ENCODE measurements around the gene ATP2B2.
"Not testable (repeated sequence)": the region's sequence is repeated elsewhere in the genome, so short reads cannot be mapped to it uniquely, and the experiment has no call there.

ATP2B2 gene

GRCh38 chr3:10505050-10505790, at the start of gene ATP2B2:
Gene ATP2B2, minus strand, starts transcription at chr3:10505586. Its CDS starts 56,043 bp downstream, at chr3:10449543.
- DNase-seq: peak in 1 of 2 donors; percentile 13

- no peak for DNase-seq
Measured at GRCh38 chr3:10554746-10555145, 49.4 kb upstream of the ATP2B2 start.

GRCh38 chr3:10554236-10554611, 48.8 kb upstream of the ATP2B2 start:
- DNase-seq: no peak

DNA sequence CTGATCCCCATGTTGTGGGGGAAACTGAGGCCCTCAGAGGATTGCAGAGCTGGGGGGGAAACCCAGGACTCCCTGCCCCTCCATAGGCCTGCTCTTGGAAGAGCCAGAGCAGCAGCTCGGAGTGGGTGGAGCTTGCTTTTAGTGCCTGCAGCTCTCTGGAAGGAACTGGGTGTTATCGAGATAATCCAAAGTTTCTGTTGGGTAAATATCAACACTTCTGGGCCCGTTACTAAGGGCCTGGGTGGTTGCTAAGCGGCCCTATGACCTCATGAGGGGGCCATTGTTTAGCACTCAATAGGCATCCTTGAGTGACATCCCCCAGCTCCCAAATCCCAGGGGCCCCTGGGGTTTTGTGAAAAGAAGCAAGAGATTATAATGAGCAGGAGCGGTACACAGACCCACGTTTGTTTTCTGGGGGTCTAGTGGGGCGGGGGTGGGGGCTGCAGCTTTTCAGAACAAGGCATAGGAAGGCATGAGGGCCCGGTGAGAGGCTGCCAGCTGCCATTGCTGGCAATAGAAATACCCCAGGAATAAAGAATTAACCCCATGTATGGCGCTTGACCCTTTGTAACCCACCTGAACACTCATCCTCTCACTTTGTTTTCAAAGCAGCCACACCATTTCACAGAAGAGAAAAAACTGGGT, 48.3 kb upstream of the ATP2B2 start:
- DNase-seq: peak in 1 of 2 donors; percentile 23

- DNase-seq: no peak
Measured at GRCh38 chr3:10552631-10552943, 47.2 kb upstream of the ATP2B2 start.

DNA sequence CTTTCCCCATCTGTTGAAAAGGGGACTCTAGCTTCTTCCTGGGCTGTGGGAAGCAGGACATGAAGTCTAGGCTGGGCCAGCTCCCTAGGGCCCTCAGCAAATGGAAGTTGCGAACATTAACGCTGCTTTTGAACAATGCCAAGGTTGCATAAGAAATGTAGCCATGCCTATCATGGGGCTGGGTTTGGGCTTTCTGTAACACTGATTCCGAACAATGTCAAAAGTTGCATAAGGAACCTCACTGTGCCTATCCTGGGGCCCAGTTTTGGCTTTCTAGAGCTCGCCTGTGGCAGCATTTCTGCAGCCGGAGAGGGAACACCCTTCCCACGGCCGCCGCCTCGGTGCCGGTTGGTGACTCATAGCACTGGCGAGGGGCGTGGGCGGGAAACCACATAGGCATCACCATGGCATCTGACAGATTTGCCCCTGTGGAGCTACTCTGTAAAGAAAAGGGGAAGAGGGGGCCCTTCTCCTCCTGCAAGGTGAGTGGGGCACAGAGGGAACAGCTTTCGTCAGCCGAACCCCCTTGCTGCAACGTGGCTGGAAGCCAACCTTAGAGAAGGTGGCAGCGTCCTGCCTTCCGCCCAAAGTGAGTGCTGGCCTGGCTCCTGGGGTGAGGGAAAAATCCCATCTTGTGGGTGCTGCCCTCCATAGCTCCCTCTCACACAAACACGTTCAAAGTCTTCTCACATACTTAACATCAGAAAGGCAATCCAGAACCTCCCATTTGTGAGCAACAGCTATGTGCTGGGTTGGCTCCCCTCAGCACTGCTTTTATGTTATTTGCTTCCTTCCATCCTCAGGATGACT, 46.6 kb upstream of the ATP2B2 start:
- no peak for DNase-seq

DNA sequence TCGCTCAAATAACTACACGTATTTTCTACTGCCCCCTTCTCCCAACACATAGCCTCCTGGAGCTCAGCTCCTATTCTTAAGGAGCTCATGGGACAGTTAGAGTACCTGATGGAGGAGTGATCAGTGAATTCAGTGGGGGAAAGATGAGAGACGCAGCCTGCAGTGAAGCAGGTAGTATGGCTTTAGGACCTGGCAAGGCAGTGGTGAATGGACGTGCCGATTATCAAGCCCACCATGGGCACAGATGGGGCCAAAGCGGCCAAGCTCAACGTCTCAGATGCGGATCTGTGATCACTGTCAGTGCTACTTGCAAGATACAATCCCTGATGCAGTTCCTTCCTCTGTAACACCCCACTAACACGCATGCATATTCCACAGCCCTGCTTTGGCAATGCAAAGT, 45.8 kb upstream of the ATP2B2 start:
- no peak for DNase-seq

DNA sequence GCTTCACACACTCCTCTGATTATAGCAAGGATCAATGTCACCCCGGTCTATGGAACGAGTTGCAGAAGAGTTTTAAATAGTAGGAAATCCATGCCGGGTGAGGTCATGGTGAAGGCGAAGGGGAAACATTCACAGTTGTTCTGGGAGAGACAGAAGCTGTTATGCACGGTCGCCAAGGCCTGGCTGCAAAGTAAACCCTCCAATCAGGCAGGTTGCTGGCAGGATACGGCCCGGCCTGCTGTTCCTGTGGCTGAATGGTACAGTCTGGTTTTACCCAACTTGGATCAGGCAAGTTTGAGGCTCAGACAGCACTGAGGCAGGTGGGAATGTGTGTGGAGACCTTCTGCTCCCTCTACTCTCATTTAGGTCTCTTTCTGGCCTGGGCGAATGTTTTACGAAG, 45.3 kb upstream of the ATP2B2 start:
- peak in 1 of 2 donors; percentile 30 for DNase-seq

DNA sequence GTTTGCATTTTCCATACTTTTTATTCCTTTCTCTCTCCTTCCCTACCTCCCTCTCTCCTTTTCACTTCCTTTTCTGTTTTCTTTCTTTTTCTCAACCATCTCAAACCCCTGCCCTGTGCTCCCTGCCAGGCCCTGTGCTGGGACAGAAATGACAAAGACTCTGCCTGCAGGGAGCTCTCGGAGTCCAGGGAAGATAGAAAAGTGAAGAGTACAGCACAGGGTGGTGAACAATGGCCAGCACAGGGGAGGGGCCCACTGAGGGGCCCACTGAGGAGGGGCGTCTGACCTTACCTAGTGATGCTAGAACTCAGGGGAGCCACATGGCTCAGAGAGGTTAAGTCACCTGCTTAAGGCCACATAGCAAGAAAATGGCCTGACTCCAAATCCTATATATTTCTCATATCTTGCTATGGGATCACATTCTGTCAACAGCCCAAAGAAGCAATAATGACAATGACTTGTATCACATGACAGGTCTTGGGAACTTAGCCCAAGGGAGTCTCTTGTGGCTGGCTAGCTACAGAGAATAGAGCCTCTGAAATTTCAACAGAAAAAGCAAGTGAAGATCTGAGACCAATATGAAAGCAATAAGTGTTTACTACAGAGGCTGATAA, 44.3 kb upstream of the ATP2B2 start:
- no peak for DNase-seq

- no peak for DNase-seq
Measured at GRCh38 chr3:10548992-10549391, 43.6 kb upstream of the ATP2B2 start.

GRCh38 chr3:10547841-10548783, 42.7 kb upstream of the ATP2B2 start:
- DNase-seq: no peak

DNA sequence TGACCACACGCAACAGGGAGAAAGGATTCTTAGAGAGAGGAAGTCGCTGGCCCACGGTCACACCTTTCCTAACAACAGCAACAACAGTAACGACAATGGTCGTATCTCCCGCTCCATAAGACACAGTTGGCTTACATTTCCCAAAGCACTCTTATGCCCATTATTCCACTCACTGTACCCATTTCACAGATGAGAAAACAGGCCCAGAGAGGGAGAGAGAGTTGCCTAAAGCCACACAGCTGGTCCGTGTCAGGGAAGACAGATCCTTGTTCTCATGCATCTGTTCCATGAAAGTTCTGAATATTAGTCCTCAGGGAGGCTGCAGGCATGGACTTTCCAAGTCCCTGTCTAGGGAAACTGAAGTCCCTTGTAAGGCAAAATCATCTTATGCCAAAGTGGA, 42.0 kb upstream of the ATP2B2 start:
- no peak for DNase-seq

- no peak for DNase-seq
Measured at GRCh38 chr3:10546820-10547263, 41.5 kb upstream of the ATP2B2 start.

GRCh38 chr3:10546181-10546624, 40.8 kb upstream of the ATP2B2 start:
- DNase-seq: no peak

GRCh38 chr3:10542518-10542917, 37.1 kb upstream of the ATP2B2 start:
- no peak for DNase-seq

GRCh38 chr3:10540347-10540746, 35.0 kb upstream of the ATP2B2 start:
- not testable (repeated sequence) for DNase-seq

- no peak for DNase-seq
Measured at GRCh38 chr3:10534066-10534465, 28.7 kb upstream of the ATP2B2 start.

- DNase-seq: no peak
Measured at GRCh38 chr3:10533737-10534023, 28.3 kb upstream of the ATP2B2 start.

GRCh38 chr3:10532939-10533736, 27.8 kb upstream of the ATP2B2 start:
- DNase-seq: no peak

DNA sequence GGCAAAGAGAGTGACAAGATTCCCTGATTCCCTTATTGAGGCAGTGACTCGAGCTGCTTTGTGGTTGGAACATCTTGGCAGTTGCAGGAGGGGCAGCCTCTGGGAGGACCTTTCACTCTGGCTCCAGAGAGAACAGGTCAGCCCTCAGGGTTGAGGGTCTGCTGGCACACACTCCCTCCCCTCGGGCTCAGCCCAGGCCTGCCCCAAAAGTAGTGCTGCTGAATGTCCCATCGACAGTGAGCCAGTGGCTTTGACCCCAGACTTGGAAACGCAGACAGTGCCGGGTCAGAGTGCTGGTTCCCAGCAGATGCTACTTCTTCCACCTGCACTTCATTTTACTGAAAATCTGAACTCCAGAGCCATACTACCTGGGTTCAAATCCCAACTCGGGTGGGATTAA, 25.6 kb upstream of the ATP2B2 start:
- no peak for DNase-seq

DNA sequence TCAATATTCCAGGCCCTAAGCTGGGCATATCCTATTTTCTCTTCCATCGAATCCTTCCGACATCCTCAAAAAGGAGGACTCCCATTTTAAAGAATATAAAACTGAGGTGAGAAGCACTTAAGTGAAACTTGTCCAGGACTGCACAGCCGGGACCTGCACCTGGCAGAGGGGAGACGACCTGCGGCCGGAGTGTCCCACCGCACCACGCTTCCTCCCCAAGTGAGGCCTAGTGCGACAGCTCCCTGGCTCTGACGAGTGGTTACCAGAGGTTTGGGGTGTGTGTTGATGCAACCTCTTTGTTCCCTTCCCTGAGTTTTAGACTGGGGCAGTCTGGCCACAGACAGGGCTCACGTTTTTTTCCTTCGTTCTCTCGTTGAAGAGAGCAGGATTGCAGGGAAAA, 24.9 kb upstream of the ATP2B2 start:
- DNase-seq: no peak

DNA sequence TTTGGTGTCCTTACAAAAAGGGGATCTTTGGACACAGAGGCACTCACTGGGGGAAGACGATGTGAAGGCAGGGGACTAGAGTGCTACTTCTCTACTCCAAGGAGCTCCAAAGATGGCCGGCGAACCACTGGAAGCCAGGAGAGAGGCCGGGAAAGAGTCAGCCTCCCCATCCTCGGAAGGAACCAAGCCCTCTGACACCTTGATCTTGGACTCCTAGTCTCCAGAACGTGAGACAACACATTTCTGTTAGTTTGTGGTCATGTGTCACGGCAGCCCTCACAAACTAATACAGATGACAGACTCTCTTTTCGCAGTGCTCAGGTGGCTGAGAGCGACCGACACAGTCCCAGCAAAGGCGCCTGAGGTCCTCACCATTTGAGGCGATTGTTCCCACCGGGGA, 24.4 kb upstream of the ATP2B2 start:
- DNase-seq: no peak

Data from hippocampal formation (tissue), 2 donors.